HCT116 (cell line): Measurements from ENCODE around the gene TNPO2.

ENCODE experiments used
- EZH2 ChIP-seq: fragments of 200-600 bp; sonication (generic); IDR thresholded peaks from 2 replicates; pipeline ENCODE4 v1.6.1; 2017; ENCODE audit warnings: antibody characterized with exemption, mixed run types
- POLR2A ChIP-seq: IDR thresholded peaks from 2 replicates; pipeline ENCODE4 v1.7.0; 2011; ENCODE audit warnings: borderline replicate concordance; ENCODE audit not compliant: insufficient read depth, insufficient read length; ENCODE audit errors: extremely low read depth
- YY1 ChIP-seq: IDR thresholded peaks from 2 replicates; pipeline ENCODE4 v1.6.1; 2011; ENCODE audit warnings: low read length, low read depth, moderate library complexity, mild to moderate bottlenecking; ENCODE audit not compliant: insufficient replicate concordance; ENCODE audit errors: extremely low read depth
- TF ChIP-seq, protein P1 (sequence below), 3 experiments: fragments of 200-600 bp in 1 of 3; sonication (generic) in 1 of 3; IDR thresholded peaks in 2 of 3; conservative IDR thresholded peaks in 1 of 3; 2 replicates each; pipeline ENCODE4 v1.5.1; 2012 to 2017; ENCODE audit warnings: low read depth in 2 of 3, low read length in 2 of 3, antibody characterized with exemption in 1 of 3, borderline replicate concordance in 1 of 3, control low read depth in 1 of 3, mild to moderate bottlenecking in 1 of 3, mixed read lengths in 1 of 3, mixed run types in 1 of 3, moderate library complexity in 1 of 3; ENCODE audit not compliant: insufficient read depth in 1 of 3
- TF ChIP-seq, protein P2 (sequence below): IDR thresholded peaks from 2 replicates; pipeline ENCODE4 v1.6.1; 2012
- TF ChIP-seq, protein P3 (sequence below): IDR thresholded peaks from 2 replicates; pipeline ENCODE4 v1.6.1; 2012; ENCODE audit warnings: low read depth

DNA sequence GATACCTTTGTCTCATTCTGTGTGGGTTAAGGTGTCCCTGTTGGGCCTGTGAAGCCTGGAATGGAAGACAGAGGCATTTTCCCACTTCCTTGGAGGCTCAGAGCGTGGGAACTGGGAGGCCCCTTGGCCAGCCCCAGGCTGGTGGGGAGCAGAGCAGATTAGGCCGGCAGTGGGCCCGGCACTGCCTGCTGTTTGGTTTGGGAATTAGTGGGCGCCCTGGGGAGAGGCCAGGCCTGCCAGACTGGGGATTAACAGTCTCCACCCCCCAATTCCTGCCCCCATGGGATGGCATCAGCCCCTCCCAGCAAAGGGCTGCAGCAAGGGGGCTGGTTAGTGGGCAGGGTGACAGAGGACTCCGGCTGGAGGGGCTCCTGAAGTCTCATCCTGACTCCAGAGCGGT, 24.8 kb upstream of the TNPO2 start:
- TF ChIP-seq, protein P1, sequence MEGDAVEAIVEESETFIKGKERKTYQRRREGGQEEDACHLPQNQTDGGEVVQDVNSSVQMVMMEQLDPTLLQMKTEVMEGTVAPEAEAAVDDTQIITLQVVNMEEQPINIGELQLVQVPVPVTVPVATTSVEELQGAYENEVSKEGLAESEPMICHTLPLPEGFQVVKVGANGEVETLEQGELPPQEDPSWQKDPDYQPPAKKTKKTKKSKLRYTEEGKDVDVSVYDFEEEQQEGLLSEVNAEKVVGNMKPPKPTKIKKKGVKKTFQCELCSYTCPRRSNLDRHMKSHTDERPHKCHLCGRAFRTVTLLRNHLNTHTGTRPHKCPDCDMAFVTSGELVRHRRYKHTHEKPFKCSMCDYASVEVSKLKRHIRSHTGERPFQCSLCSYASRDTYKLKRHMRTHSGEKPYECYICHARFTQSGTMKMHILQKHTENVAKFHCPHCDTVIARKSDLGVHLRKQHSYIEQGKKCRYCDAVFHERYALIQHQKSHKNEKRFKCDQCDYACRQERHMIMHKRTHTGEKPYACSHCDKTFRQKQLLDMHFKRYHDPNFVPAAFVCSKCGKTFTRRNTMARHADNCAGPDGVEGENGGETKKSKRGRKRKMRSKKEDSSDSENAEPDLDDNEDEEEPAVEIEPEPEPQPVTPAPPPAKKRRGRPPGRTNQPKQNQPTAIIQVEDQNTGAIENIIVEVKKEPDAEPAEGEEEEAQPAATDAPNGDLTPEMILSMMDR (IDR thresholded peaks at IDR 0.05 in 2 of 3, conservative IDR thresholded peaks at IDR 0.05 in 1 of 3; ENCODE audit: borderline replicate concordance in 1 of 3, insufficient read depth in 1 of 3, low read depth in 2 of 3, low read length in 2 of 3): no peak
- TF ChIP-seq POLR2A (no peak), EZH2 (no peak), YY1 (no peak)
- TF ChIP-seq, protein P2, sequence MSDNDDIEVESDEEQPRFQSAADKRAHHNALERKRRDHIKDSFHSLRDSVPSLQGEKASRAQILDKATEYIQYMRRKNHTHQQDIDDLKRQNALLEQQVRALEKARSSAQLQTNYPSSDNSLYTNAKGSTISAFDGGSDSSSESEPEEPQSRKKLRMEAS: no peak
- TF ChIP-seq, protein P3, sequence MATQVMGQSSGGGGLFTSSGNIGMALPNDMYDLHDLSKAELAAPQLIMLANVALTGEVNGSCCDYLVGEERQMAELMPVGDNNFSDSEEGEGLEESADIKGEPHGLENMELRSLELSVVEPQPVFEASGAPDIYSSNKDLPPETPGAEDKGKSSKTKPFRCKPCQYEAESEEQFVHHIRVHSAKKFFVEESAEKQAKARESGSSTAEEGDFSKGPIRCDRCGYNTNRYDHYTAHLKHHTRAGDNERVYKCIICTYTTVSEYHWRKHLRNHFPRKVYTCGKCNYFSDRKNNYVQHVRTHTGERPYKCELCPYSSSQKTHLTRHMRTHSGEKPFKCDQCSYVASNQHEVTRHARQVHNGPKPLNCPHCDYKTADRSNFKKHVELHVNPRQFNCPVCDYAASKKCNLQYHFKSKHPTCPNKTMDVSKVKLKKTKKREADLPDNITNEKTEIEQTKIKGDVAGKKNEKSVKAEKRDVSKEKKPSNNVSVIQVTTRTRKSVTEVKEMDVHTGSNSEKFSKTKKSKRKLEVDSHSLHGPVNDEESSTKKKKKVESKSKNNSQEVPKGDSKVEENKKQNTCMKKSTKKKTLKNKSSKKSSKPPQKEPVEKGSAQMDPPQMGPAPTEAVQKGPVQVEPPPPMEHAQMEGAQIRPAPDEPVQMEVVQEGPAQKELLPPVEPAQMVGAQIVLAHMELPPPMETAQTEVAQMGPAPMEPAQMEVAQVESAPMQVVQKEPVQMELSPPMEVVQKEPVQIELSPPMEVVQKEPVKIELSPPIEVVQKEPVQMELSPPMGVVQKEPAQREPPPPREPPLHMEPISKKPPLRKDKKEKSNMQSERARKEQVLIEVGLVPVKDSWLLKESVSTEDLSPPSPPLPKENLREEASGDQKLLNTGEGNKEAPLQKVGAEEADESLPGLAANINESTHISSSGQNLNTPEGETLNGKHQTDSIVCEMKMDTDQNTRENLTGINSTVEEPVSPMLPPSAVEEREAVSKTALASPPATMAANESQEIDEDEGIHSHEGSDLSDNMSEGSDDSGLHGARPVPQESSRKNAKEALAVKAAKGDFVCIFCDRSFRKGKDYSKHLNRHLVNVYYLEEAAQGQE: no peak
